ENCODE data around the gene CCSAP. TPM values are rescaled to one million over a fixed set of nuclear protein-coding genes. Genes with fewer than 3 reads are reported as not detected.

CCSAP gene
- total and polyA plus RNA-seq, 2 of the 4 experiments (the other 2 are of a cell fraction), result 2.3 to 3.8 TPM

GRCh38 chr1:229305392-229305791 is 37.5 kb downstream of the CCSAP start:
- H2BK20ac ChIP-seq (ENCODE audit: low read depth, low read length), result no peak overlapping the region
- H2AK5ac ChIP-seq (ENCODE audit: low read depth, low read length), result no peak overlapping the region
- H3K9me3 ChIP-seq (ENCODE audit: control insufficient read depth, insufficient read depth, low read length), result no peaks in the 10 kb centered on the region
- WGBS, 2 experiments (ENCODE audit: extremely low coverage in 2 of 2, insufficient read length in 1 of 2), result no CpG with 5 or more reads among the region's 2 CpGs
- H4K91ac ChIP-seq (ENCODE audit: insufficient read depth, low read depth, low read length), result no peak overlapping the region
- CTCF ChIA-PET, result no interaction called here
- H3K9ac ChIP-seq (ENCODE audit: low read depth, low read length), result no peak overlapping the region
- peaks cover 0 to 6% of the 10 kb centered on the region in 2 experiments; a peak in 2 of 4 replicates for H3K79me1 ChIP-seq (ENCODE audit: low read depth in 1 of 2, low read length in 2 of 2)
- no peak overlapping the region for H4K8ac ChIP-seq (ENCODE audit: low read depth in 2 of 2, low read length in 2 of 2)
- H3K4ac ChIP-seq (ENCODE audit: low read depth, low read length), result no peak overlapping the region
- no peak overlapping the region for H2AK9ac ChIP-seq (replicated peaks; ENCODE audit: low read depth, low read length, poor library complexity)
- BruUV-seq (replicated peaks), result no TSS peak
- in situ Hi-C loops (cut with MboI; ENCODE audit: low sequenced_read_pairs) (no loop called here), dilution Hi-C loops (cut with HindIII; ENCODE audit: low sequenced_read_pairs, unreplicated experiment) (no loop called here), intact Hi-C loops (cut with micrococcal nuclease) (no loop called here)
- H2BK5ac ChIP-seq (ENCODE audit: low read depth, low read length, poor library complexity, severe bottlenecking), result no peak overlapping the region
- H3K18ac ChIP-seq (ENCODE audit: low read depth, low read length), result no peak overlapping the region
- no peak overlapping the region for H2BK120ac ChIP-seq (ENCODE audit: low read depth, low read length)
- H3K4me2 ChIP-seq (ENCODE audit: low read depth, low read length), result no peak overlapping the region
- no peak overlapping the region for H3K27ac ChIP-seq (ENCODE audit: insufficient read depth, low read length)
- no peak overlapping the region for H4K5ac ChIP-seq (ENCODE audit: low read depth, low read length)
- H3K23ac ChIP-seq (ENCODE audit: low read depth, low read length), result no peak overlapping the region
- ATAC-seq (ENCODE audit: low read depth) (no peak), DNase-seq (no peak)
- H2AFZ ChIP-seq (replicated peaks; ENCODE audit: low read length, poor library complexity), result no peak overlapping the region
- no peak overlapping the region for H3K56ac ChIP-seq (ENCODE audit: extremely low read depth, insufficient read depth, low read length)
- no peak overlapping the region for H3K14ac ChIP-seq (replicated peaks; ENCODE audit: low read depth, low read length)
- H3K27me3 ChIP-seq (ENCODE audit: control insufficient read depth, insufficient read depth, low read length), result no peaks in the 10 kb centered on the region
- no peak overlapping the region for H2BK15ac ChIP-seq (ENCODE audit: low read depth, low read length)
- peaks cover 31% of the 10 kb centered on the region for H3K36me3 ChIP-seq (ENCODE audit: control insufficient read depth, insufficient read depth, low read length)
- no peaks in the 10 kb centered on the region for H4K20me1 ChIP-seq (ENCODE audit: insufficient read depth, low read length)
- H3K9me1 ChIP-seq (ENCODE audit: insufficient read depth, low read length), result peaks cover 9% of the 10 kb centered on the region; the same call in 1 of the 2 replicates
- POLR2A ChIA-PET (ENCODE audit: unreplicated experiment), result no interaction called here
- TF ChIP-seq SMC3 (IDR thresholded peaks at IDR 0.05; ENCODE audit: low read depth, low read length), result no peak
- TF ChIP-seq RCOR1 (IDR thresholded peaks at IDR 0.05; ENCODE audit: insufficient replicate concordance, low read length), result no peak
- no peak for TF ChIP-seq MAZ (IDR thresholded peaks at IDR 0.05; ENCODE audit: borderline replicate concordance, low read depth, low read length)
- no peak for TF ChIP-seq USF2 (IDR thresholded peaks at IDR 0.05; ENCODE audit: low read depth, low read length)
- TF ChIP-seq ELK1 (IDR thresholded peaks at IDR 0.05; ENCODE audit: borderline replicate concordance, low read depth, low read length), result no peak
- TF ChIP-seq CEBPB (IDR thresholded peaks at IDR 0.05; ENCODE audit: low read depth, low read length), result no peak
- no peak for TF ChIP-seq FOS (IDR thresholded peaks at IDR 0.05; ENCODE audit: low read depth, low read length)
- no peak for TF ChIP-seq CTCF (conservative IDR thresholded peaks at IDR 0.05; ENCODE audit: low read depth, low read length)
- TF ChIP-seq CHD1 (IDR thresholded peaks at IDR 0.05; ENCODE audit: low read depth, low read length), result no peak
- TF ChIP-seq RAD21 (IDR thresholded peaks at IDR 0.05; ENCODE audit: low read length), result no peak
- no peak for TF ChIP-seq MAFK (IDR thresholded peaks at IDR 0.05; ENCODE audit: low read depth, low read length)
- H3K4me3 ChIP-seq (ENCODE audit: insufficient read depth, low read depth, low read length), result no peak overlapping the region
- no peaks in the 10 kb centered on the region for H3K4me1 ChIP-seq (ENCODE audit: control insufficient read depth, insufficient read depth, low read length)

Data from IMR-90 (cell line).